ENCODE results near the gene MYOM1. TPM values are rescaled to one million over a fixed set of nuclear protein-coding genes. Genes with fewer than 3 reads are reported as not detected.

Gene MYOM1
- total RNA-seq, 2 experiments from 2014 or later: 2.4 to 3.8 TPM

- Histone ChIP-seq H3K36me3 (ENCODE audit: insufficient read depth, low read length) (no peaks in the 10 kb centered on the region), H3K4me3 (ENCODE audit: low read depth, low read length, poor library complexity, severe bottlenecking) (no peak overlapping the region), H3K9me2 (ENCODE audit: insufficient read depth, low read length) (no peaks in the 10 kb centered on the region), H4K20me1 (ENCODE audit: insufficient read depth, low read length) (no peaks in the 10 kb centered on the region), H3K4me1 (ENCODE audit: insufficient read depth, low read length, poor library complexity, severe bottlenecking) (no peaks in the 10 kb centered on the region), H3K79me2 (ENCODE audit: insufficient read depth, low read depth, low read length) (no peaks in the 10 kb centered on the region), H2AFZ (ENCODE audit: low read length) (no peak overlapping the region), H3K9me3 (ENCODE audit: low read length) (no peaks in the 10 kb centered on the region), H3K4me2 (ENCODE audit: low read length) (no peak overlapping the region), H3K27ac (ENCODE audit: low read depth, low read length, poor library complexity, severe bottlenecking) (no peak overlapping the region)
- TF ChIP-seq CTCF (conservative IDR thresholded peaks at IDR 0.05; ENCODE audit: low read length) (no peak), EZH2phosphoT487 (IDR thresholded peaks at IDR 0.05; ENCODE audit: borderline replicate concordance, low read depth, low read length) (no peak)
- intact Hi-C loops (cut with micrococcal nuclease; ENCODE audit: unreplicated experiment): loop anchor here (10.0 kb wide), 1 partner anchor 57 kb away; no protein-coding TSS in a partner anchor
- ChIA-PET CTCF (ENCODE audit: unreplicated experiment) (no interaction called here), POLR2A (no interaction called here)
- BruUV-seq (replicated peaks): no TSS peak
- no peak for DNase-seq (ENCODE audit: low spot score)
Measured at GRCh38 chr18:3107740-3108151, 112.0 kb downstream of the MYOM1 start.

- POLR2A ChIA-PET: interaction anchor here (0.6 to 1.5 kb wide), 5 partner anchors 8 to 1235 kb away, joined by 3 to 6 read pairs (median 4); no protein-coding TSS in a partner anchor
- H3K27ac ChIP-seq (ENCODE audit: low read depth, low read length, poor library complexity, severe bottlenecking): no peak overlapping the region
- no peaks in the 10 kb centered on the region for H3K79me2 ChIP-seq (ENCODE audit: insufficient read depth, low read depth, low read length)
- H3K9me3 ChIP-seq (ENCODE audit: low read length): no peaks in the 10 kb centered on the region
- H4K20me1 ChIP-seq (ENCODE audit: insufficient read depth, low read length): no peaks in the 10 kb centered on the region
- H3K4me1 ChIP-seq (ENCODE audit: insufficient read depth, low read length, poor library complexity, severe bottlenecking): no peaks in the 10 kb centered on the region
- TF ChIP-seq EZH2phosphoT487 (IDR thresholded peaks at IDR 0.05; ENCODE audit: borderline replicate concordance, low read depth, low read length): no peak
- no peak for TF ChIP-seq CTCF (conservative IDR thresholded peaks at IDR 0.05; ENCODE audit: low read length)
- no peak overlapping the region for H3K4me2 ChIP-seq (ENCODE audit: low read length)
- intact Hi-C loops (cut with micrococcal nuclease; ENCODE audit: unreplicated experiment): loop anchor here (10.0 kb wide), 1 partner anchor 60 kb away; no protein-coding TSS in a partner anchor
- DNase-seq (ENCODE audit: low spot score): no peak
- BruUV-seq (replicated peaks): no TSS peak
- H2AFZ ChIP-seq (ENCODE audit: low read length): peak overlapping the region; percentile 68; the same call in 1 of the 2 replicates
- H3K36me3 ChIP-seq (ENCODE audit: insufficient read depth, low read length): no peaks in the 10 kb centered on the region
- H3K9me2 ChIP-seq (ENCODE audit: insufficient read depth, low read length): no peaks in the 10 kb centered on the region
- H3K4me3 ChIP-seq (ENCODE audit: low read depth, low read length, poor library complexity, severe bottlenecking): no peak overlapping the region
- CTCF ChIA-PET (ENCODE audit: unreplicated experiment): no interaction called here
Measured at GRCh38 chr18:3104190-3105054, 115.3 kb downstream of the MYOM1 start.

- BruUV-seq (replicated peaks): no TSS peak
Measured at GRCh38 chr18:3103576-3103975, 116.2 kb downstream of the MYOM1 start.

More at GRCh38 chr18:3103576-3103975, 116.2 kb downstream of the MYOM1 start:
- Histone ChIP-seq H3K4me2 (ENCODE audit: low read length) (no peak overlapping the region), H2AFZ (ENCODE audit: low read length) (peak overlapping the region; percentile 68; the same call in 1 of the 2 replicates), H4K20me1 (ENCODE audit: insufficient read depth, low read length) (no peaks in the 10 kb centered on the region), H3K36me3 (ENCODE audit: insufficient read depth, low read length) (no peaks in the 10 kb centered on the region), H3K4me1 (ENCODE audit: insufficient read depth, low read length, poor library complexity, severe bottlenecking) (no peaks in the 10 kb centered on the region), H3K79me2 (ENCODE audit: insufficient read depth, low read depth, low read length) (no peaks in the 10 kb centered on the region), H3K9me3 (ENCODE audit: low read length) (no peaks in the 10 kb centered on the region), H3K4me3 (ENCODE audit: low read depth, low read length, poor library complexity, severe bottlenecking) (no peak overlapping the region), H3K27ac (ENCODE audit: low read depth, low read length, poor library complexity, severe bottlenecking) (no peak overlapping the region), H3K9me2 (ENCODE audit: insufficient read depth, low read length) (no peaks in the 10 kb centered on the region)
- DNase-seq (ENCODE audit: low spot score): no peak
- ChIA-PET CTCF (ENCODE audit: unreplicated experiment) (no interaction called here), POLR2A (interaction anchor here (0.6 to 1.5 kb wide), 4 partner anchors 9 to 131 kb away, joined by 3 to 5 read pairs (median 3); no protein-coding TSS in a partner anchor)
- intact Hi-C loops (cut with micrococcal nuclease; ENCODE audit: unreplicated experiment): loop anchor here (10.0 kb wide), 1 partner anchor 61 kb away; no protein-coding TSS in a partner anchor
- no peak for TF ChIP-seq CTCF (conservative IDR thresholded peaks at IDR 0.05; ENCODE audit: low read length)
- TF ChIP-seq EZH2phosphoT487 (IDR thresholded peaks at IDR 0.05; ENCODE audit: borderline replicate concordance, low read depth, low read length): no peak
